DLD1 (cell line): Measurements from ENCODE around the gene STRIP2.
"Not testable (repeated sequence)": the region's sequence is repeated elsewhere in the genome, so short reads cannot be mapped to it uniquely, and the experiment has no call there.

Experiments
- in situ Hi-C: cut with HindIII; loops from 2 replicates; pipeline ENCODE4 v1.10.0; 2017; ENCODE audit warnings: low sequenced_read_pairs

STRIP2 gene, protein sequence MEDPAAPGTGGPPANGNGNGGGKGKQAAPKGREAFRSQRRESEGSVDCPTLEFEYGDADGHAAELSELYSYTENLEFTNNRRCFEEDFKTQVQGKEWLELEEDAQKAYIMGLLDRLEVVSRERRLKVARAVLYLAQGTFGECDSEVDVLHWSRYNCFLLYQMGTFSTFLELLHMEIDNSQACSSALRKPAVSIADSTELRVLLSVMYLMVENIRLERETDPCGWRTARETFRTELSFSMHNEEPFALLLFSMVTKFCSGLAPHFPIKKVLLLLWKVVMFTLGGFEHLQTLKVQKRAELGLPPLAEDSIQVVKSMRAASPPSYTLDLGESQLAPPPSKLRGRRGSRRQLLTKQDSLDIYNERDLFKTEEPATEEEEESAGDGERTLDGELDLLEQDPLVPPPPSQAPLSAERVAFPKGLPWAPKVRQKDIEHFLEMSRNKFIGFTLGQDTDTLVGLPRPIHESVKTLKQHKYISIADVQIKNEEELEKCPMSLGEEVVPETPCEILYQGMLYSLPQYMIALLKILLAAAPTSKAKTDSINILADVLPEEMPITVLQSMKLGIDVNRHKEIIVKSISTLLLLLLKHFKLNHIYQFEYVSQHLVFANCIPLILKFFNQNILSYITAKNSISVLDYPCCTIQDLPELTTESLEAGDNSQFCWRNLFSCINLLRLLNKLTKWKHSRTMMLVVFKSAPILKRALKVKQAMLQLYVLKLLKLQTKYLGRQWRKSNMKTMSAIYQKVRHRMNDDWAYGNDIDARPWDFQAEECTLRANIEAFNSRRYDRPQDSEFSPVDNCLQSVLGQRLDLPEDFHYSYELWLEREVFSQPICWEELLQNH

GRCh38 chr7:129433847-129434674 is at the start of gene STRIP2:
STRIP2 (plus strand) TSS chr7:129434432; CDS start chr7:129434473, 41 bp downstream.
- in situ Hi-C loops, result no loop called here

- in situ Hi-C loops, result loop anchor here (5.0 kb wide), 1 partner anchor 43 kb away; no protein-coding TSS in a partner anchor
Observed at GRCh38 chr7:129385116-129385515, 49.1 kb upstream of the STRIP2 start.

DNA sequence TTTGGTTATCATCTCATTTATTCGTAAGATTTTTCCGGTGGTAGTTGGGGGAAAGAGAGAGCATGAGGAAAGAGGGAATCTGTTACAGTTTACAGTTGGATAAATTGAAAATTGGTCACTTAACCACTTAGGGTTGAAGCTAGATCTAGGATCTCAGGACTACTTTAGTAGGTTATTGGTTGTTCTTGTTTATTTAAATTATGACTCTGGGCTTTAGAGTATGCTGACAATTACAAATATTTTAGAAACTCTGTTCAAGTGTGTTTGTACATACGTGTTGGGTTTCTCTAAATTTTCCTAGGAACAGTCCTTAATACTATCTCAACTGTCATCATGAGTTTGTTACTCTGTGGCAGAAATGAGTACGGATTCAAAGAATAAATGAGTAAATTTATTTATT is 48.6 kb upstream of the STRIP2 start:
- in situ Hi-C loops, result loop anchor here (5.0 kb wide), 1 partner anchor 43 kb away; no protein-coding TSS in a partner anchor

DNA sequence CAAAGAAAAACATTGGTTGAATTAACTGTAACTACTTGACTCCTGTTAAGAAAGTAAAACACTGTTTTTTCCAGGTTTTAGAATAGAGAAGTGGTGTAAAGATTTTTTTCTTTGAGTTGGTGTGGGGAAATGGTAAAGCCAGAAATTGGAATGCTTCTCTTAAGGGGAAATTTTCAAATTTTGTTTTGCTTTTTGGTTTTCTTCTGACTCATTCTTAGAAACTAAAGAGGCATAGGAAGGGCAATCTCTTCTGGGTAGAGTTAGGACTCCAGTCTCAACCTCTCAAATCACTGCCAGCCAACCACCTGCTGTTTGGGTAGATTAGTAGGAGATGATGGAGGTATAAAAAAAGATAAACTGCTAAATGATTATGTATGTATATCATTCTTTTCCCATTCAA is 47.7 kb upstream of the STRIP2 start:
- in situ Hi-C loops, result loop anchor here (5.0 kb wide), 1 partner anchor 44 kb away; no protein-coding TSS in a partner anchor

GRCh38 chr7:129387537-129387936 is 46.7 kb upstream of the STRIP2 start:
- in situ Hi-C loops, result loop anchor here (5.0 kb wide), 1 partner anchor 45 kb away; no protein-coding TSS in a partner anchor

- in situ Hi-C loops, result loop anchor here (5.0 kb wide), 1 partner anchor 46 kb away; no protein-coding TSS in a partner anchor
Observed at GRCh38 chr7:129388333-129389098, 45.7 kb upstream of the STRIP2 start.

DNA sequence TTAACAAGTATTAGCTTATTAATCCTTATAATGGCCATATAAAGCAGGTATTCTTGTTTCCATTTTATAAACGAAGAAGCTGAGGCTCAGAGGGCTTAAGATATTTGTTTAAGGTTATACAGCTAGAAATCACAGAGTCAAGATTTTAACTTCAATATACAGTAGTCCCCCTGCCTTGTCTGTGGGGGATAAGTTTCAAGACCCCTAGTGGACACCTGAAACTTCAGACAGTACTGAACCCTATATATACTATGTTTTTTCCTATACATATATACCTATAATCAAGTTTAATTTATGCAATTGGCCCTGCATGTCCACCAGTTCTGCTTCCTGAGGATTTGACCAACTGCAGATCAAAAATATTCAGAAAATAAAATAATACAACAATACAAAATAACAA is 44.4 kb upstream of the STRIP2 start:
- in situ Hi-C loops, result loop anchor here (5.0 kb wide), 1 partner anchor 48 kb away; no protein-coding TSS in a partner anchor

- in situ Hi-C loops, result no loop called here
Observed at GRCh38 chr7:129390314-129390713, 43.9 kb upstream of the STRIP2 start.

GRCh38 chr7:129391546-129392171 is 42.6 kb upstream of the STRIP2 start:
- in situ Hi-C loops, result no loop called here

- in situ Hi-C loops, result no loop called here
Observed at GRCh38 chr7:129393255-129393654, 41.0 kb upstream of the STRIP2 start.

DNA sequence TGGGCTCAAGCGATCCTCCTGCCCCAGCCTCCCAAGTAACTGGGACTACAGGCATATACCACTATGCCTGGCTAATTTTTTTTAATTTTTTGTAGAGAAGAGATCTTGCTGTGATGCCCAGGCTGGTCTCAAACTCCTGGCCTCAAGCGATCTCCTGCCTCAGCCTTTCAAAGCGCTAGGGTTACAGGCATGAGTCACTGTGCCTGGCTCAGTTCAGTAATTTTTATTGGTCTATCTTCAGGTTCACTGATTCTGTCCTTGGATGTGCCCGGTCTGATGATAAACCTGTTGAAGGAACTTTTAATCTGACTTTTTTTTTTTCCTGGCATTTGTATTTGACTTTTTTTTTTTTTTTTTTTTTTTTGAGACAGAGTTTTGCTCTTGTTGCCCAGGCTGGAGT is 40.1 kb upstream of the STRIP2 start:
- in situ Hi-C loops, result no loop called here

GRCh38 chr7:129394982-129395914 is 39.0 kb upstream of the STRIP2 start:
- in situ Hi-C loops, result no loop called here

DNA sequence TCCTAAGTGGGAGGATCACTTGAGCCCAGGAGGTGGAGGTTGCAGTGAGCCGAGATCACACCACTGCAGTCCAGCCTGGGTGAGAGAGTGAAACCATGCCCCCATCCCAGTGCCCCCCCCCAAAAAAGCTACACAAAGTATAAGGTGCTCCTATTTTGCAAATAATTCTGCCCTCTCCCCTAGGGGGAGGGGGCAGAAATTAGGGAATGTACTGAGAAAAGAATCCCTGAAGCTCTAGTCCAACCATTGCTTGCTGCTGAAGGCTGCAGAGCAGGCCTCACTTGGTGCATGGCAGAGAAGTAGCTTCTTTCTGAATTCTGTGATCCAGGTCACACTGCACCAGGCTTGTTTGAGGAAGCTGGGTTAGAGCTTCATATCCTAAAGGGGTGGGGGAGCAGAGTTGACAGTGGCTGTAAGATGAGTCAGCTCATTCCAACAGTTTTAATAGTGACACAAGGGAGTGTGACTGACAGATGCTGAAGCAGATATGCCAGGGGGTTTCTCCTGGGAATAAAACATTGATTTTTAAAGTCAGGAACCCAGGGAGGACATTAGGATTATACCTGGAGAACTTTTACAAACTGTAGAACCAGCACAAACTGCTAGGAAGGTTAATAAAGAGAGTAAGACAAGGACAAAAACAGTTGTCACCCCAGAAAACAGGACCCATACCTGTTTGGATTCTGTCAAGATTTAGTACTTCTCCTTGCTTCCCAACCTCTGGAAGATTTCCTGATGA is 32.8 kb upstream of the STRIP2 start:
- in situ Hi-C loops, result no loop called here

GRCh38 chr7:129401967-129402860 is 32.0 kb upstream of the STRIP2 start:
- in situ Hi-C loops, result no loop called here

DNA sequence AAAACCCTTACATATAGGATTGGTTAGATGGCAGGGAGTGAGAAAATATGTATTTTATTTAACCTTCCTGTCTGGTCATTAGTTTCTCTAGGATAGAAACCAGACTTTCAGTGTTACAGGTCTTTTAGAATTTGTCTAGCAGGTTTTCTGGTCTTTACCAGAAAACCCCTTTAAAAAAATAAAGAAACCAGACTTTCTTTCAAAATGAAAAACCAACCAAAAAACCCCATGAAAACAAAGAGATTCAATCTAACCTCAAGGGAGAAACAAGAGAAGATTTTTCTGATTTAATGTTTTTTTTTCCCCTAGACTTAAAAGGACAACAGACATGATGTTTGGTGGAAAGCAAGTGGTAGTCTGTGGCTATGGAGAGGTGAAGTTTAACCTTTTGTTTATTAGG is 28.7 kb upstream of the STRIP2 start:
- in situ Hi-C loops, result no loop called here

DNA sequence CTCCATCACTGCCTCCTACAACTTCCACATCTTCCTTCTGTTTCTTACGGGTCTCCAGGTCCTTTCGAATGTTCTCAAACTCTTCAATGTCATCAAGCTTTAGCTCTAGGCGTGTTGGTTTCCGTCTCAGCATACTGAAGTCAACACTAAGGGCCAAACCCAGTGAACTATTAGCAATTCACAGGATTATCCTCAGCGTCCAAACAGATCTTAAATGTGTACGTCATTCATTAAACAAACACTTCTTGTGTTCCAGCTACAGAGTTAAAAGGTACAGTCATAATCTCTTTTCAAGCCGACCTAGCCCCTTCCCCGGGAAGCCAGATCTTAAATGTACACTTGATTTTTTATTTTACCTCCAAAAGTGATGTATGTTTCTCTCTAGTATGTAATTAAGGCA is 24.0 kb upstream of the STRIP2 start:
- in situ Hi-C loops, result not testable (repeated sequence)

DNA sequence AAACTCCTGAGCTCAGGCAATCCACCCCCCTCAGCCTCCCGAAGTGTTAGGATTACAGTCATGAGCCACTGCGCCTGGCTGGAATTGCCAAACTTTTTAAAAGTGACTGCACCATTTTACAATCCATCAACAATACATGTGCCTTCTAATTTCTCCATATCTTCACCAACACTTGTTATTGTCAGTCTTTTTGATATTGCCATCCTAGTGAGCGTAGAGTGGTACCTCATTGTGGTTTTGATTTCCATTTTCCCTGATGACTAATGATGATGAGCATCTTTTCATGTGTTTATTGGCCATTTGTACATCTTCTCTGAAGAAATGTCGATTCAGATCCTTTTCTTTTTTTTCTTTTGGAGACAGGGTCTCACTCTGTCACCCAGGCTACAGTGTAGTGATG is 21.7 kb upstream of the STRIP2 start:
- in situ Hi-C loops, result no loop called here
